ENCODE measurements around the gene CCSER1.

DNA sequence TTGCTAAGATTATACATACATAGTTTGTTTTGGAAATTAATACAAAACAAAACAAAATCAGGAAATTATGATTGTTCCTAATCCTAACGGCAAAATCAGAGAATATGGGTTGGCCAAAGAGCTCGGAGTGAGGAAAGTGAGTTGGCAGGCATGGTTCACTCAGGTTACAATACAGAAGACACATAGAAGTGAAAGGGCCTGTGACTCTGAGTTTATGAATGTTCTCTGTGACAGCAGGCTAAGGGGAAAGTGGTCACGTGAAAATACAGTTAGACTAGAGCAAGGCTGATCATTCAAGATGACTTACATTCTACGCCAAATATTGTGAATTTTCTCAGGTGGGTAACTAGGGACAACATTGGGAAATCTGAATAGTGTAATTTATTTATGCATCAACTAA is 1001.3 kb downstream of the CCSER1 start:
- no peak for TF ChIP-seq POLR2A (IDR thresholded peaks at IDR 0.05)
- no peak for TF ChIP-seq POLR2AphosphoS5 (IDR thresholded peaks at IDR 0.05)
- TF ChIP-seq, protein P1, sequence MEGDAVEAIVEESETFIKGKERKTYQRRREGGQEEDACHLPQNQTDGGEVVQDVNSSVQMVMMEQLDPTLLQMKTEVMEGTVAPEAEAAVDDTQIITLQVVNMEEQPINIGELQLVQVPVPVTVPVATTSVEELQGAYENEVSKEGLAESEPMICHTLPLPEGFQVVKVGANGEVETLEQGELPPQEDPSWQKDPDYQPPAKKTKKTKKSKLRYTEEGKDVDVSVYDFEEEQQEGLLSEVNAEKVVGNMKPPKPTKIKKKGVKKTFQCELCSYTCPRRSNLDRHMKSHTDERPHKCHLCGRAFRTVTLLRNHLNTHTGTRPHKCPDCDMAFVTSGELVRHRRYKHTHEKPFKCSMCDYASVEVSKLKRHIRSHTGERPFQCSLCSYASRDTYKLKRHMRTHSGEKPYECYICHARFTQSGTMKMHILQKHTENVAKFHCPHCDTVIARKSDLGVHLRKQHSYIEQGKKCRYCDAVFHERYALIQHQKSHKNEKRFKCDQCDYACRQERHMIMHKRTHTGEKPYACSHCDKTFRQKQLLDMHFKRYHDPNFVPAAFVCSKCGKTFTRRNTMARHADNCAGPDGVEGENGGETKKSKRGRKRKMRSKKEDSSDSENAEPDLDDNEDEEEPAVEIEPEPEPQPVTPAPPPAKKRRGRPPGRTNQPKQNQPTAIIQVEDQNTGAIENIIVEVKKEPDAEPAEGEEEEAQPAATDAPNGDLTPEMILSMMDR (IDR thresholded peaks at IDR 0.05 in 8 of 11, conservative IDR thresholded peaks at IDR 0.05 in 3 of 11), result no peak
